ENCODE measurements around the gene CCDC15. TPM values are rescaled to one million over a fixed set of nuclear protein-coding genes. Genes with fewer than 3 reads are reported as not detected.

Gene CCDC15
- total RNA-seq, 1 donor from 2014 or later: 6.1 TPM

GRCh38 chr11:125090816-125091215, 136.8 kb downstream of the CCDC15 start:
- Mint-ChIP-seq H3K36me3 (ENCODE audit: low read depth) (no peaks in the 10 kb centered on the region), H3K4me3 (no peak overlapping the region), H3K27ac (ENCODE audit: unreplicated experiment) (no peak overlapping the region), H3K4me1 (peaks cover 21% of the 10 kb centered on the region), H3K27me3 (ENCODE audit: low read depth) (no peaks in the 10 kb centered on the region), H3K9me3 (no peaks in the 10 kb centered on the region)
- no peak for TF ChIP-seq CTCF (conservative IDR thresholded peaks at IDR 0.05)
- no peak for DNase-seq (ENCODE audit: low read depth, low spot score)

Other genes with a start within 250 kb of the CCDC15 start
- gene NRGN, start 214.3 kb upstream of the CCDC15 start, total RNA-seq: 30.3 and 30.7 TPM in 2 replicates
- not detected in 2 replicates for gene VSIG2, start 201.9 kb upstream of the CCDC15 start, total RNA-seq
- gene ESAM, start 191.9 kb upstream of the CCDC15 start, total RNA-seq: 0.96 and 1.1 TPM in 2 replicates
- gene MSANTD2, start 153.8 kb upstream of the CCDC15 start, total RNA-seq: 28.7 and 29.0 TPM in 2 replicates
- gene ROBO3, start 88.8 kb upstream of the CCDC15 start, total RNA-seq: 17.8 and 19.7 TPM in 2 replicates
- gene ROBO4, start 56.3 kb upstream of the CCDC15 start, total RNA-seq: 0.05 and 0.07 TPM in 2 replicates
- gene HEPN1, start 35.0 kb upstream of the CCDC15 start, total RNA-seq: not detected in 2 replicates
- gene HEPACAM, start 18.2 kb upstream of the CCDC15 start, total RNA-seq: 0.11 TPM in 1 of 2 replicates, not detected in the other
- 0.98 and 1.2 TPM in 2 replicates for gene SLC37A2, start 109.1 kb downstream of the CCDC15 start, total RNA-seq
- 30.4 and 34.6 TPM in 2 replicates for gene TMEM218, start 157.4 kb downstream of the CCDC15 start, total RNA-seq
- gene PKNOX2, start 210.5 kb downstream of the CCDC15 start, total RNA-seq: 21.5 and 23.5 TPM in 2 replicates